H1 (cell line): ENCODE data around the gene NIT2.

Experiments used
- CREB1 ChIP-seq: IDR thresholded peaks from 2 replicates; pipeline ENCODE4 v1.6.1; 2012; ENCODE audit warnings: inconsistent platforms
- EZH2 ChIP-seq: fragments of 200-600 bp; sonication (generic); IDR thresholded peaks from 2 replicates; pipeline ENCODE4 v1.7.1; 2012; ENCODE audit warnings: low read depth, mild to moderate bottlenecking, moderate library complexity, low read length, inconsistent platforms; ENCODE audit not compliant: severe bottlenecking
- GABPA ChIP-seq: IDR thresholded peaks from 2 replicates; pipeline ENCODE4 v1.6.1; 2011; ENCODE audit warnings: mild to moderate bottlenecking, low read length, moderate library complexity, borderline replicate concordance; ENCODE audit not compliant: insufficient read depth
- POLR2A ChIP-seq, 2 experiments: IDR thresholded peaks; 1 replicate in 1 of 2; 2 replicates in 1 of 2; pipeline ENCODE4 v1.6.1; 2011; ENCODE audit warnings: low read depth in 2 of 2, low read length in 2 of 2, mild to moderate bottlenecking in 2 of 2; ENCODE audit errors: control extremely low read depth in 1 of 2
- POLR2AphosphoS5 ChIP-seq: IDR thresholded peaks from 2 replicates; pipeline ENCODE4 v1.6.1; 2011; ENCODE audit warnings: low read depth, low read length
- SUZ12 ChIP-seq: fragments of 200-600 bp; sonication (generic); IDR thresholded peaks from 2 replicates; pipeline ENCODE4 v1.6.1; 2012; ENCODE audit warnings: mild to moderate bottlenecking, inconsistent platforms, low read length, moderate library complexity, mixed read lengths
- TAF1 ChIP-seq: IDR thresholded peaks from 2 replicates; pipeline ENCODE4 v1.6.1; 2011; ENCODE audit warnings: mild to moderate bottlenecking, low read depth, low read length
- ZNF274 ChIP-seq: IDR thresholded peaks from 2 replicates; pipeline ENCODE4 v1.7.0; 2012; ENCODE audit warnings: low read length, borderline replicate concordance; ENCODE audit errors: extremely low read depth
- TF ChIP-seq, protein P1 (sequence below): IDR thresholded peaks from 2 replicates; pipeline ENCODE4 v1.6.1; 2011; ENCODE audit warnings: low read length, improper control_type of control experiment
- TF ChIP-seq, protein P2 (sequence below), 3 experiments: IDR thresholded peaks; 1 replicate in 2 of 3; 2 replicates in 1 of 3; pipeline versions ENCODE4 v1.5.1 to v1.6.1; 2011; ENCODE audit warnings: low read length in 3 of 3, mild to moderate bottlenecking in 3 of 3, inconsistent platforms in 2 of 3, low read depth in 1 of 3, moderate library complexity in 1 of 3; ENCODE audit not compliant: insufficient read depth in 1 of 3; ENCODE audit errors: control extremely low read depth in 1 of 3
- TF ChIP-seq, protein P3 (sequence below): IDR thresholded peaks from 2 replicates; pipeline ENCODE4 v1.6.1; 2011; ENCODE audit warnings: low read depth, mild to moderate bottlenecking, low read length; ENCODE audit not compliant: insufficient read depth

DNA sequence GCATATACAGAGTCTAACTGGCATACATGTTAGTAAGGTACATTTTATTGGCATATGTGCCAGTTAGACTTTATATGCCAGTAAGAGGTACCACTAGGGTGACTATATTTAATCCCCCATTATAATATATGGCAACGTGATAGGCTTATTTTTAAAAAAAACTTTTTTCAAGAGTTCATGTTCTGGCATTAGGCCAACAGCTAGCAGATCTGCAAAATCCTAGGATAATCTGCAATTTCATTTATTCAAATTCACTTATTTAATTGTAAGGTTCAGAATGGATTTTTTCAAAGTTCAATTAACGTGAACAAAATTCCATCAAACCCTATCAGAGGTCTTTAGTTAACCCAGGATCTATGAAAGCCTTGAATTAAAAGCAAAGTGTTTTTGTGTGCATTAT is 31.9 kb downstream of the NIT2 start:
- TF ChIP-seq TAF1 (no peak), CREB1 (no peak), ZNF274 (no peak), GABPA (no peak), SUZ12 (no peak), POLR2AphosphoS5 (no peak), POLR2A (IDR thresholded peaks at IDR 0.05; ENCODE audit: control extremely low read depth in 1 of 2, low read depth in 2 of 2, low read length in 2 of 2) (no peak), EZH2 (no peak)
- TF ChIP-seq, protein P1, sequence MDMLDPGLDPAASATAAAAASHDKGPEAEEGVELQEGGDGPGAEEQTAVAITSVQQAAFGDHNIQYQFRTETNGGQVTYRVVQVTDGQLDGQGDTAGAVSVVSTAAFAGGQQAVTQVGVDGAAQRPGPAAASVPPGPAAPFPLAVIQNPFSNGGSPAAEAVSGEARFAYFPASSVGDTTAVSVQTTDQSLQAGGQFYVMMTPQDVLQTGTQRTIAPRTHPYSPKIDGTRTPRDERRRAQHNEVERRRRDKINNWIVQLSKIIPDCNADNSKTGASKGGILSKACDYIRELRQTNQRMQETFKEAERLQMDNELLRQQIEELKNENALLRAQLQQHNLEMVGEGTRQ: no peak
- TF ChIP-seq, protein P2, sequence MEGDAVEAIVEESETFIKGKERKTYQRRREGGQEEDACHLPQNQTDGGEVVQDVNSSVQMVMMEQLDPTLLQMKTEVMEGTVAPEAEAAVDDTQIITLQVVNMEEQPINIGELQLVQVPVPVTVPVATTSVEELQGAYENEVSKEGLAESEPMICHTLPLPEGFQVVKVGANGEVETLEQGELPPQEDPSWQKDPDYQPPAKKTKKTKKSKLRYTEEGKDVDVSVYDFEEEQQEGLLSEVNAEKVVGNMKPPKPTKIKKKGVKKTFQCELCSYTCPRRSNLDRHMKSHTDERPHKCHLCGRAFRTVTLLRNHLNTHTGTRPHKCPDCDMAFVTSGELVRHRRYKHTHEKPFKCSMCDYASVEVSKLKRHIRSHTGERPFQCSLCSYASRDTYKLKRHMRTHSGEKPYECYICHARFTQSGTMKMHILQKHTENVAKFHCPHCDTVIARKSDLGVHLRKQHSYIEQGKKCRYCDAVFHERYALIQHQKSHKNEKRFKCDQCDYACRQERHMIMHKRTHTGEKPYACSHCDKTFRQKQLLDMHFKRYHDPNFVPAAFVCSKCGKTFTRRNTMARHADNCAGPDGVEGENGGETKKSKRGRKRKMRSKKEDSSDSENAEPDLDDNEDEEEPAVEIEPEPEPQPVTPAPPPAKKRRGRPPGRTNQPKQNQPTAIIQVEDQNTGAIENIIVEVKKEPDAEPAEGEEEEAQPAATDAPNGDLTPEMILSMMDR (IDR thresholded peaks at IDR 0.05; ENCODE audit: control extremely low read depth in 1 of 3, insufficient read depth in 1 of 3, low read depth in 1 of 3, low read length in 3 of 3): no peak
- TF ChIP-seq, protein P3, sequence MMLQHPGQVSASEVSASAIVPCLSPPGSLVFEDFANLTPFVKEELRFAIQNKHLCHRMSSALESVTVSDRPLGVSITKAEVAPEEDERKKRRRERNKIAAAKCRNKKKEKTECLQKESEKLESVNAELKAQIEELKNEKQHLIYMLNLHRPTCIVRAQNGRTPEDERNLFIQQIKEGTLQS: no peak
